ENCODE measurements around the gene PDIA4.

DNA sequence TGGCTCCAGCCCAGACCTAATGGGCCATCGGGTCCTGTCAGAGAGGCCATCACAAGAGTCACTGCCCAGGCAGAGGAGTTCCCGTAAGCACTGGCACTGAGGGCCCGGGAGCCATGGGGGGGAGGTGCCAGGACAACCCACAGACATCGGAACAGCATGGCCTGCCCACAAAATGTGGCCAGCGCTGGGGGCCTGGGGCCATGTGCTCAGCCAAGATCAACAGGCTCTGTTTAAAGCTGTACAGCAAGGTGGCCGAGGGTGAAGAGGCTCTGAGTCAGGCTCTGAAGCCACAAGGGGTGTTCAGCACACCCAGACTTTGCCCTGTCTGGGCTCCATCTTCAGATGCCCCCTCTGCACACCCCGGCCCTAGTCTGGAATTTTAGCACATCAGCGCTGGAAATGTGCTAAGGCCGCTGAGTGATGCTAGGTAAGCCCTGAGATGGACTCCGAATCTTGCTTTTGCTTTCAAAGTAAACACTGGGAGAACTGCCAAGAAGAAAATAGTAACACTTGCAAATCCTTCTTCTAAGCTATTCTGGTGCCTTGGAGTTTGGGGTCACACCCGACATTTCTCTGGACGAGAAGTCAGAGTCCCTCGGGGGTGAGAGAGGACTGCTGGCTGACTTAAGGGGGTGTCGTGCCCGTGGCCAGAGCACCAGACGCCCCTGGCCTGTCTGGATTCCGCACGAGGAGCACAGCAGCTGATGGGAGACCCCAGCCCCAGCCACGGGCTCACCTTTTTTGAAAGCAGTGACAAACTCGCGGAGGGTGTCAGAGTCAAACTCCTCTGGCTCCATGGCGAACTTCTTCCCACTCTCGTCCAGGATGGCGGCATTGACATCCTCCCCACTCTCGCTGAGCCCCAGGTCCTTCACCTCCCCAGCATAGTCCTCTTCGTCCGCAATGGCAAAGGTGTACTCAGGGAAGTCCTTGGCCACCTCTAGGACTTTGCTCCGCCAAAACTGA lies 23.6 kb downstream of the PDIA4 start:
- TF ChIP-seq, protein P1, sequence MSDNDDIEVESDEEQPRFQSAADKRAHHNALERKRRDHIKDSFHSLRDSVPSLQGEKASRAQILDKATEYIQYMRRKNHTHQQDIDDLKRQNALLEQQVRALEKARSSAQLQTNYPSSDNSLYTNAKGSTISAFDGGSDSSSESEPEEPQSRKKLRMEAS (CRISPR knock-in tag; IDR thresholded peaks at IDR 0.05), result no peak
- TF ChIP-seq, protein P2, sequence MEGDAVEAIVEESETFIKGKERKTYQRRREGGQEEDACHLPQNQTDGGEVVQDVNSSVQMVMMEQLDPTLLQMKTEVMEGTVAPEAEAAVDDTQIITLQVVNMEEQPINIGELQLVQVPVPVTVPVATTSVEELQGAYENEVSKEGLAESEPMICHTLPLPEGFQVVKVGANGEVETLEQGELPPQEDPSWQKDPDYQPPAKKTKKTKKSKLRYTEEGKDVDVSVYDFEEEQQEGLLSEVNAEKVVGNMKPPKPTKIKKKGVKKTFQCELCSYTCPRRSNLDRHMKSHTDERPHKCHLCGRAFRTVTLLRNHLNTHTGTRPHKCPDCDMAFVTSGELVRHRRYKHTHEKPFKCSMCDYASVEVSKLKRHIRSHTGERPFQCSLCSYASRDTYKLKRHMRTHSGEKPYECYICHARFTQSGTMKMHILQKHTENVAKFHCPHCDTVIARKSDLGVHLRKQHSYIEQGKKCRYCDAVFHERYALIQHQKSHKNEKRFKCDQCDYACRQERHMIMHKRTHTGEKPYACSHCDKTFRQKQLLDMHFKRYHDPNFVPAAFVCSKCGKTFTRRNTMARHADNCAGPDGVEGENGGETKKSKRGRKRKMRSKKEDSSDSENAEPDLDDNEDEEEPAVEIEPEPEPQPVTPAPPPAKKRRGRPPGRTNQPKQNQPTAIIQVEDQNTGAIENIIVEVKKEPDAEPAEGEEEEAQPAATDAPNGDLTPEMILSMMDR (IDR thresholded peaks at IDR 0.05), result no peak
- TF ChIP-seq TEAD4 (CRISPR knock-in tag; IDR thresholded peaks at IDR 0.05) (no peak), ZNF416 (CRISPR knock-in tag; IDR thresholded peaks at IDR 0.05) (no peak), ZNF232 (CRISPR knock-in tag; IDR thresholded peaks at IDR 0.05) (no peak), CREB1 (CRISPR knock-in tag; IDR thresholded peaks at IDR 0.05) (no peak), KAT7 (CRISPR knock-in tag; IDR thresholded peaks at IDR 0.05; ENCODE audit: borderline replicate concordance) (no peak), CBFB (CRISPR knock-in tag; IDR thresholded peaks at IDR 0.05; ENCODE audit: low read depth) (no peak), TCF7 (CRISPR knock-in tag; IDR thresholded peaks at IDR 0.05; ENCODE audit: low read depth) (no peak)
- TF ChIP-seq, protein P3, sequence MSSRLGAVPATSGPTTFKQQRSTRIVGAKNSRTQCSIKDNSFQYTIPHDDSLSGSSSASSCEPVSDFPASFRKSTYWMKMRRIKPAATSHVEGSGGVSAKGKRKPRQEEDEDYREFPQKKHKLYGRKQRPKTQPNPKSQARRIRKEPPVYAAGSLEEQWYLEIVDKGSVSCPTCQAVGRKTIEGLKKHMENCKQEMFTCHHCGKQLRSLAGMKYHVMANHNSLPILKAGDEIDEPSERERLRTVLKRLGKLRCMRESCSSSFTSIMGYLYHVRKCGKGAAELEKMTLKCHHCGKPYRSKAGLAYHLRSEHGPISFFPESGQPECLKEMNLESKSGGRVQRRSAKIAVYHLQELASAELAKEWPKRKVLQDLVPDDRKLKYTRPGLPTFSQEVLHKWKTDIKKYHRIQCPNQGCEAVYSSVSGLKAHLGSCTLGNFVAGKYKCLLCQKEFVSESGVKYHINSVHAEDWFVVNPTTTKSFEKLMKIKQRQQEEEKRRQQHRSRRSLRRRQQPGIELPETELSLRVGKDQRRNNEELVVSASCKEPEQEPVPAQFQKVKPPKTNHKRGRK (CRISPR knock-in tag; IDR thresholded peaks at IDR 0.05; ENCODE audit: borderline replicate concordance), result no peak
- TF ChIP-seq, protein P4, sequence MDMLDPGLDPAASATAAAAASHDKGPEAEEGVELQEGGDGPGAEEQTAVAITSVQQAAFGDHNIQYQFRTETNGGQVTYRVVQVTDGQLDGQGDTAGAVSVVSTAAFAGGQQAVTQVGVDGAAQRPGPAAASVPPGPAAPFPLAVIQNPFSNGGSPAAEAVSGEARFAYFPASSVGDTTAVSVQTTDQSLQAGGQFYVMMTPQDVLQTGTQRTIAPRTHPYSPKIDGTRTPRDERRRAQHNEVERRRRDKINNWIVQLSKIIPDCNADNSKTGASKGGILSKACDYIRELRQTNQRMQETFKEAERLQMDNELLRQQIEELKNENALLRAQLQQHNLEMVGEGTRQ (CRISPR knock-in tag; IDR thresholded peaks at IDR 0.05), result no peak
- TF ChIP-seq, protein P5, sequence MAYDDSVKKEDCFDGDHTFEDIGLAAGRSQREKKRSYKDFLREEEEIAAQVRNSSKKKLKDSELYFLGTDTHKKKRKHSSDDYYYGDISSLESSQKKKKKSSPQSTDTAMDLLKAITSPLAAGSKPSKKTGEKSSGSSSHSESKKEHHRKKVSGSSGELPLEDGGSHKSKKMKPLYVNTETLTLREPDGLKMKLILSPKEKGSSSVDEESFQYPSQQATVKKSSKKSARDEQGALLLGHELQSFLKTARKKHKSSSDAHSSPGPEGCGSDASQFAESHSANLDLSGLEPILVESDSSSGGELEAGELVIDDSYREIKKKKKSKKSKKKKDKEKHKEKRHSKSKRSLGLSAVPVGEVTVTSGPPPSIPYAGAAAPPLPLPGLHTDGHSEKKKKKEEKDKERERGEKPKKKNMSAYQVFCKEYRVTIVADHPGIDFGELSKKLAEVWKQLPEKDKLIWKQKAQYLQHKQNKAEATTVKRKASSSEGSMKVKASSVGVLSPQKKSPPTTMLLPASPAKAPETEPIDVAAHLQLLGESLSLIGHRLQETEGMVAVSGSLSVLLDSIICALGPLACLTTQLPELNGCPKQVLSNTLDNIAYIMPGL (CRISPR knock-in tag; IDR thresholded peaks at IDR 0.05), result no peak
- TF ChIP-seq, protein P6, sequence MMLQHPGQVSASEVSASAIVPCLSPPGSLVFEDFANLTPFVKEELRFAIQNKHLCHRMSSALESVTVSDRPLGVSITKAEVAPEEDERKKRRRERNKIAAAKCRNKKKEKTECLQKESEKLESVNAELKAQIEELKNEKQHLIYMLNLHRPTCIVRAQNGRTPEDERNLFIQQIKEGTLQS (CRISPR knock-in tag; conservative IDR thresholded peaks at IDR 0.05), result no peak
